Small intestine (tissue), 7 donors: Measurements from ENCODE around the gene FAR2. TPM values are rescaled to one million over a fixed set of nuclear protein-coding genes. Genes with fewer than 3 reads are reported as not detected.
A peak's percentile ranks its signal among the peaks of the same experiment; 100 is the strongest.

Source experiments
- DNase-seq, 2 donors: peaks; one replicate each; pipeline versions ENCODE4 v3.0.0 to v3.0.0-alpha.2; 2013
- FAIRE-seq: peaks from 2 replicates; lab custom pipeline; 2012; peaks lifted over from hg19 to GRCh38; lab: Jason Lieb, UNC
- H3K27ac ChIP-seq, 3 donors: one replicate each; pipeline ENCODE4 v1.5.1; 2013; ENCODE audit warnings: low read length in 2 of 3, mild to moderate bottlenecking in 2 of 3, control low read depth in 1 of 3, inconsistent platforms in 1 of 3, low read depth in 1 of 3, moderate library complexity in 1 of 3
- H3K27me3 ChIP-seq, 3 donors: one replicate each; pipeline ENCODE4 v1.6.1; 2013; ENCODE audit warnings: low read length in 3 of 3, inconsistent platforms in 1 of 3; ENCODE audit not compliant: control insufficient read depth in 3 of 3, insufficient read depth in 3 of 3
- H3K36me3 ChIP-seq, 3 donors: one replicate each; pipeline ENCODE4 v1.6.1; 2013; ENCODE audit warnings: low read length in 3 of 3, inconsistent platforms in 1 of 3, low read depth in 1 of 3, mild to moderate bottlenecking in 1 of 3, moderate library complexity in 1 of 3; ENCODE audit not compliant: control insufficient read depth in 3 of 3, insufficient read depth in 2 of 3
- H3K4me1 ChIP-seq, 3 donors: one replicate each; pipeline ENCODE4 v1.6.1; 2013; ENCODE audit warnings: low read length in 2 of 3, inconsistent platforms in 1 of 3, low read depth in 1 of 3, mild to moderate bottlenecking in 1 of 3, moderate library complexity in 1 of 3; ENCODE audit not compliant: control insufficient read depth in 3 of 3, insufficient read depth in 2 of 3
- H3K4me3 ChIP-seq, 3 donors: one replicate each; pipeline ENCODE4 v1.5.1; 2013; ENCODE audit warnings: low read length in 3 of 3, control low read depth in 1 of 3, inconsistent platforms in 1 of 3, low read depth in 1 of 3, mild to moderate bottlenecking in 1 of 3, moderate library complexity in 1 of 3
- H3K9me3 ChIP-seq, 2 donors: one replicate each; pipeline ENCODE4 v1.6.1; 2013; ENCODE audit warnings: low read depth in 1 of 2, low read length in 1 of 2; ENCODE audit not compliant: control insufficient read depth in 2 of 2, insufficient read depth in 1 of 2
- WGBS, 3 donors: extraction: QIAGEN DNeasy Blood & Tissue Kit; methylation state at CpG; one replicate each; pipeline ENCODE4 v1.1.7; 2013; 5-methylcytosine and 5-hydroxymethylcytosine counted together
- polyA plus RNA-seq, 4 donors: library from polyadenylated mRNA; stranded (reverse) in 3 of 4; unstranded in 1 of 4; fragments of 200-250 nt in 3 of 4; fragments of 120-200 nt in 1 of 4; gene quantifications; one replicate each; pipeline versions ENCODE4 v1.2.1 to v1.2.3, GENCODE V29; 2013
- donor health status: healthy with polysubstance abuse.
- donor health status: control.
- donor health status: control.
- donor health status: Bipolar disorder and iron deficiency.
- donor health status: healthy.

The FAR2 gene
- polyA plus RNA-seq, 4 donors: 9.7 to 25.8 (median 20.4) TPM

GRCh38 chr12:29212682-29213403 lies 63.8 kb downstream of the FAR2 start:
- DNase-seq (peak; percentile 70 to 84), FAIRE-seq (no peak)
- Histone ChIP-seq H3K9me3 (no peaks in the 10 kb centered on the region), H3K36me3 (no peaks in the 10 kb centered on the region), H3K4me1 (peaks cover 0 to 23% (median 6%) of the 10 kb centered on the region in 3 donors), H3K27me3 (no peaks in the 10 kb centered on the region), H3K27ac (peak overlapping the region in 1 of 3 donors; percentile 68), H3K4me3 (no peak overlapping the region)
- WGBS, 3 donors: 16 to 53% (median 32%) methylated on average over 4 of the region's 4 CpGs

GRCh38 chr12:29216266-29216665 lies 67.2 kb downstream of the FAR2 start:
- Histone ChIP-seq H3K4me1 (peaks cover 2 to 5% (median 3%) of the 10 kb centered on the region in 3 donors), H3K27ac (no peak overlapping the region), H3K27me3 (no peaks in the 10 kb centered on the region), H3K36me3 (peaks cover 0 to 3% (median 0%) of the 10 kb centered on the region in 3 donors), H3K9me3 (no peaks in the 10 kb centered on the region), H3K4me3 (no peak overlapping the region)
- WGBS, 3 donors: 82 to 86% (median 86%) methylated on average over 2 of the region's 2 CpGs
- FAIRE-seq: no peak
- DNase-seq: no peak

- FAIRE-seq (no peak), DNase-seq (no peak)
- H3K36me3 ChIP-seq: peaks cover 0 to 3% (median 0%) of the 10 kb centered on the region in 3 donors
- H3K27me3 ChIP-seq: no peaks in the 10 kb centered on the region
- H3K27ac ChIP-seq: no peak overlapping the region
- H3K4me1 ChIP-seq: peaks cover 0 to 3% (median 2%) of the 10 kb centered on the region in 3 donors
- H3K4me3 ChIP-seq: no peak overlapping the region
- H3K9me3 ChIP-seq: no peaks in the 10 kb centered on the region
- WGBS, 3 donors: 71 to 89% (median 73%) methylated on average over 5 of the region's 5 CpGs
Measured at GRCh38 chr12:29216797-29217575, 67.9 kb downstream of the FAR2 start.

GRCh38 chr12:29220632-29221336 lies 71.7 kb downstream of the FAR2 start:
- DNase-seq (peak; percentile 54 to 74), FAIRE-seq (no peak)
- peaks cover 2 to 3% (median 3%) of the 10 kb centered on the region in 3 donors for H3K4me1 ChIP-seq
- peaks cover 0 to 3% (median 0%) of the 10 kb centered on the region in 3 donors for H3K36me3 ChIP-seq
- no peaks in the 10 kb centered on the region for H3K27me3 ChIP-seq
- WGBS, 3 donors: 67 to 82% (median 77%) methylated on average over 18 of the region's 18 CpGs
- H3K27ac ChIP-seq: peak overlapping the region in 1 of 3 donors; percentile 25
- no peak overlapping the region for H3K4me3 ChIP-seq
- H3K9me3 ChIP-seq: no peaks in the 10 kb centered on the region

- H3K4me1 ChIP-seq: peaks cover 2 to 3% (median 3%) of the 10 kb centered on the region in 3 donors
- H3K27me3 ChIP-seq: no peaks in the 10 kb centered on the region
- no peak overlapping the region for H3K4me3 ChIP-seq
- H3K9me3 ChIP-seq: no peaks in the 10 kb centered on the region
- WGBS, 3 donors: 89 to 97% (median 93%) methylated on average over 1 of the region's 1 CpG
- peaks cover 0 to 3% (median 0%) of the 10 kb centered on the region in 3 donors for H3K36me3 ChIP-seq
- FAIRE-seq (no peak), DNase-seq (no peak)
- H3K27ac ChIP-seq: no peak overlapping the region
Measured at GRCh38 chr12:29222200-29222599, 73.1 kb downstream of the FAR2 start.

GRCh38 chr12:29223426-29223825 lies 74.3 kb downstream of the FAR2 start:
- WGBS, 3 donors: 75 to 86% (median 81%) methylated on average over 2 of the region's 2 CpGs
- Histone ChIP-seq H3K36me3 (peaks cover 0 to 3% (median 0%) of the 10 kb centered on the region in 3 donors), H3K9me3 (no peaks in the 10 kb centered on the region), H3K4me3 (no peak overlapping the region), H3K27ac (no peak overlapping the region), H3K4me1 (peaks cover 2 to 3% (median 3%) of the 10 kb centered on the region in 3 donors), H3K27me3 (no peaks in the 10 kb centered on the region)
- FAIRE-seq: no peak
- no peak for DNase-seq

GRCh38 chr12:29223956-29224543 lies 75.0 kb downstream of the FAR2 start:
- FAIRE-seq (no peak), DNase-seq (no peak)
- Histone ChIP-seq H3K9me3 (no peaks in the 10 kb centered on the region), H3K4me3 (no peak overlapping the region), H3K36me3 (peaks cover 0 to 3% (median 0%) of the 10 kb centered on the region in 3 donors), H3K27ac (no peak overlapping the region), H3K4me1 (peaks cover 2 to 3% (median 3%) of the 10 kb centered on the region in 3 donors), H3K27me3 (no peaks in the 10 kb centered on the region)
- whole genome bisulfite sequencing, 3 donors: 80 to 84% (median 84%) methylated on average over 2 of the region's 2 CpGs

- no peaks in the 10 kb centered on the region for H3K27me3 ChIP-seq
- H3K9me3 ChIP-seq: no peaks in the 10 kb centered on the region
- no peak overlapping the region for H3K4me3 ChIP-seq
- DNase-seq (no peak), FAIRE-seq (no peak)
- peaks cover 0 to 3% (median 0%) of the 10 kb centered on the region in 3 donors for H3K36me3 ChIP-seq
- WGBS, 3 donors: 62 to 84% (median 63%) methylated on average over 4 of the region's 4 CpGs
- peaks cover 2 to 3% (median 3%) of the 10 kb centered on the region in 3 donors for H3K4me1 ChIP-seq
- no peak overlapping the region for H3K27ac ChIP-seq
Measured at GRCh38 chr12:29224572-29224971, 75.5 kb downstream of the FAR2 start.
